ENCODE data around the gene MND1.

The MND1 gene

GRCh38 chr4:153372967-153373562 is 28.6 kb downstream of the MND1 start:
- no peak overlapping the region for H3K9ac ChIP-seq (ENCODE audit: low read length)
- H3K4me1 ChIP-seq (ENCODE audit: control insufficient read depth, insufficient read depth, low read length): no peaks in the 10 kb centered on the region
- H3K27ac ChIP-seq (ENCODE audit: low read depth, low read length): no peak overlapping the region
- H3K36me3 ChIP-seq (ENCODE audit: control insufficient read depth, insufficient read depth, low read length): peaks cover 45% of the 10 kb centered on the region
- no peak overlapping the region for H3K4me3 ChIP-seq (ENCODE audit: low read depth, low read length)
- H3K27me3 ChIP-seq (ENCODE audit: control insufficient read depth, insufficient read depth, low read length): no peaks in the 10 kb centered on the region
- peaks cover 9% of the 10 kb centered on the region for H3K9me3 ChIP-seq (ENCODE audit: control insufficient read depth, insufficient read depth, low read depth, low read length)

DNA sequence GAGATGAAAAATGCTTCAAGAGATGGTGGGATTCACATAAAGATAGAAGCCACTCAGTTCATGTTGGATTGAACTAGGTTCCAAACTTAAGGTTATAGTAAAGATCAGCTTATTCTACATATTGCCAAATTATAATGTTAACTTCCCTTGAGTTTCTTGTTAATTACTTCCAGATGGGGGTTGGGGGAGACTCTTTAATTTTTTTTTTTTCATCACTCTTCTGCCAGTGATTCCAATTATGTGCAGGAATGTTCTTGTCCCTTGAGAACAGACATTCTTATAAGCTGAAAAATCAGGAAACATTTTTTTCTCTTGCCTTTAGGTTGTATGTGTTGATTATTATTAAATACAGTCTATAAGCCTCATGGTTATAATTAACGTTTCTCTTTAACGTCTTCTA is 30.0 kb downstream of the MND1 start:
- Histone ChIP-seq H3K4me1 (ENCODE audit: control insufficient read depth, insufficient read depth, low read length) (no peaks in the 10 kb centered on the region), H3K27me3 (ENCODE audit: control insufficient read depth, insufficient read depth, low read length) (no peaks in the 10 kb centered on the region), H3K4me3 (ENCODE audit: low read depth, low read length) (no peak overlapping the region), H3K9me3 (ENCODE audit: control insufficient read depth, insufficient read depth, low read depth, low read length) (peaks cover 9% of the 10 kb centered on the region), H3K9ac (ENCODE audit: low read length) (no peak overlapping the region), H3K36me3 (ENCODE audit: control insufficient read depth, insufficient read depth, low read length) (peaks cover 32% of the 10 kb centered on the region), H3K27ac (ENCODE audit: low read depth, low read length) (no peak overlapping the region)

DNA sequence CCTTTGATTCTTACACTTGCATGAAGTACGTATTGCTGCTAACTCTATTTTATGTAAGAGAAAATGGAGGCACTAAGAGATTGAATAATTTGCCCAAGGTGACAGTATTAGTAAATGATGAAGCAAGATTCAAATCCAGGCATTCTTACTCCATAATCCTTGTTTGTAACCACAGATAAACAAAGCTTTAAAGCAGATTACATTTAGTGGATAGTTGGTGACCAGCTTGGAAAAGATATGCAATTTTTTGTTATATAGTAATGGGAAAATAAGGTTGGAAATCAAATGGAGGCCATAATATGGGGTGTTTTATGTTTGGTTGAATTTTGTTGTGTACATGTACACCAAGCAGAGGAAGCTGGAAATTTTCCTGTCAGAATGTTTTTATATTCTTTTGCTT is 30.8 kb downstream of the MND1 start:
- H3K27me3 ChIP-seq (ENCODE audit: control insufficient read depth, insufficient read depth, low read length): no peaks in the 10 kb centered on the region
- no peak overlapping the region for H3K4me3 ChIP-seq (ENCODE audit: low read depth, low read length)
- H3K9me3 ChIP-seq (ENCODE audit: control insufficient read depth, insufficient read depth, low read depth, low read length): peaks cover 9% of the 10 kb centered on the region
- H3K27ac ChIP-seq (ENCODE audit: low read depth, low read length): no peak overlapping the region
- no peaks in the 10 kb centered on the region for H3K4me1 ChIP-seq (ENCODE audit: control insufficient read depth, insufficient read depth, low read length)
- H3K9ac ChIP-seq (ENCODE audit: low read length): no peak overlapping the region
- H3K36me3 ChIP-seq (ENCODE audit: control insufficient read depth, insufficient read depth, low read length): peaks cover 23% of the 10 kb centered on the region

DNA sequence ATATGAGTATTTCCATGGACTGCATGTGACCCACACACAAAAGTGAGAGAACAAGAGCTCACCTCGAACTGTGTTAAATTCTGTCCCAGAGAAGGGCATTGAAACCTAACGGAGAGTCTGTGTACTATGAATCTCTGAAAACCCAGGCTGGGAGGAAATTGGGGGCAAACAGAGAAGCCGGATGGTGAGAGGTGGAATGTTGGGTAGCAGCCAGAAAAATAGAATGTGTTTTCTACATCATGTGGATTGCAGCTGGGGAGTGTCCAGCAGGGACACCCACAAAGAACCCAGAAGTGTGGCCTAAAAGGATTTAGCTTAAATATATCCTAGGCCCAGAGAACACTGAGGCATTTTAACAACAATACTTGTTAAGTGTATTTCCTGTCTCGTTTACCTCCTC is 38.6 kb downstream of the MND1 start:
- Histone ChIP-seq H3K9me3 (ENCODE audit: control insufficient read depth, insufficient read depth, low read depth, low read length) (no peaks in the 10 kb centered on the region), H3K9ac (ENCODE audit: low read length) (no peak overlapping the region), H3K36me3 (ENCODE audit: control insufficient read depth, insufficient read depth, low read length) (peaks cover 3% of the 10 kb centered on the region; the same call in 1 of the 2 replicates), H3K27ac (ENCODE audit: low read depth, low read length) (no peak overlapping the region), H3K27me3 (ENCODE audit: control insufficient read depth, insufficient read depth, low read length) (no peaks in the 10 kb centered on the region), H3K4me3 (ENCODE audit: low read depth, low read length) (no peak overlapping the region), H3K4me1 (ENCODE audit: control insufficient read depth, insufficient read depth, low read length) (0 out of 2 replicates have a peak, but pooled peaks cover 7% of the 10 kb centered on the region)

- no peaks in the 10 kb centered on the region for H3K9me3 ChIP-seq (ENCODE audit: control insufficient read depth, insufficient read depth, low read depth, low read length)
- peaks cover 3% of the 10 kb centered on the region; the same call in 1 of the 2 replicates for H3K36me3 ChIP-seq (ENCODE audit: control insufficient read depth, insufficient read depth, low read length)
- H3K4me1 ChIP-seq (ENCODE audit: control insufficient read depth, insufficient read depth, low read length): 0 out of 2 replicates have a peak, but pooled peaks cover 7% of the 10 kb centered on the region
Measured at GRCh38 chr4:153384160-153384559, 39.7 kb downstream of the MND1 start.

DNA sequence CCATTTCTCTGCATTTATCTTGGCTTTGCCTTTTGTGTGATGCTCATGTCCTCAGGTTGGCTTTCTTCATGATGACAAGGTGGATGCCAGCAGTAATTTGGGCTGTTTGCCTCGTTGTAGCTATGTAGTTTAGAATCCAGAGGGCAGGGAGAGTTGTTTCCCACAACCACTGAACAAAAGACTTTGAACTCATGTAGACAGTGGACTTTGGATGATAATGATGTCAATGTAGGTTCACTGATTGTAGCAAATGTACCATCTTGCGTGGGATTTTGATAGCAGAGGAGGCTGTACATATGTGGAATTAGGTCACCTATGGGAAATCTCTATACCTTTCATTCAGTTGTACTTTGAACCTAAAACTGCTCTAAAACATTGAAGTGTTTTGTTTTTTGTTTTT is 41.3 kb downstream of the MND1 start:
- 0 out of 2 replicates have a peak, but pooled peaks cover 7% of the 10 kb centered on the region for H3K4me1 ChIP-seq (ENCODE audit: control insufficient read depth, insufficient read depth, low read length)
- H3K9me3 ChIP-seq (ENCODE audit: control insufficient read depth, insufficient read depth, low read depth, low read length): no peaks in the 10 kb centered on the region
- H3K27ac ChIP-seq (ENCODE audit: low read depth, low read length): no peak overlapping the region

More at GRCh38 chr4:153384160-153384559, 39.7 kb downstream of the MND1 start:
- no peaks in the 10 kb centered on the region for H3K27me3 ChIP-seq (ENCODE audit: control insufficient read depth, insufficient read depth, low read length)
- H3K27ac ChIP-seq (ENCODE audit: low read depth, low read length): no peak overlapping the region
- H3K9ac ChIP-seq (ENCODE audit: low read length): no peak overlapping the region
- no peak overlapping the region for H3K4me3 ChIP-seq (ENCODE audit: low read depth, low read length)

DNA sequence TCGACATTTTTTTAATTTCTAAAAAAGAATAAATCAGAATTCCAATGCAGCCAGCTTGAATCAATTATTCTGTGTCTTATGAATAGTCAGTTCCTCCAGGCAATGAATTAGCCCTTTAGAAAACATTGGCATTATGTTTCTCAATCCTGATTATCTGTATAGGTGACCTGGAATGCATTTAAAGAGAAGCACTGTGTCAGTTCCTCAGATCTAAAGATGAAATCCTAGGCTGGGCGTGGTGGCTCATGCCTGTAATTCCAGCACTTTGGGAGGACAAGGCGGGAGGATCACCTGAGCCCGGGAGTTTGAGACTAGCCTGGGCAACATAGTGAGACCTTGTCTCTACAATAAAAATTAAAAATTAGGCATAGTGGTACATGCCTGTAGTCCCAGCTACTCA is 43.5 kb downstream of the MND1 start:
- H3K36me3 ChIP-seq (ENCODE audit: control insufficient read depth, insufficient read depth, low read length): peaks cover 3% of the 10 kb centered on the region; the same call in 1 of the 2 replicates
- no peaks in the 10 kb centered on the region for H3K27me3 ChIP-seq (ENCODE audit: control insufficient read depth, insufficient read depth, low read length)
- 0 out of 2 replicates have a peak, but pooled peaks cover 6% of the 10 kb centered on the region for H3K4me1 ChIP-seq (ENCODE audit: control insufficient read depth, insufficient read depth, low read length)

More for the DNA sequence above, 41.3 kb downstream of the MND1 start:
- H3K4me3 ChIP-seq (ENCODE audit: low read depth, low read length): no peak overlapping the region
- H3K27me3 ChIP-seq (ENCODE audit: control insufficient read depth, insufficient read depth, low read length): no peaks in the 10 kb centered on the region
- H3K36me3 ChIP-seq (ENCODE audit: control insufficient read depth, insufficient read depth, low read length): peaks cover 3% of the 10 kb centered on the region; the same call in 1 of the 2 replicates
- no peak overlapping the region for H3K9ac ChIP-seq (ENCODE audit: low read length)

DNA sequence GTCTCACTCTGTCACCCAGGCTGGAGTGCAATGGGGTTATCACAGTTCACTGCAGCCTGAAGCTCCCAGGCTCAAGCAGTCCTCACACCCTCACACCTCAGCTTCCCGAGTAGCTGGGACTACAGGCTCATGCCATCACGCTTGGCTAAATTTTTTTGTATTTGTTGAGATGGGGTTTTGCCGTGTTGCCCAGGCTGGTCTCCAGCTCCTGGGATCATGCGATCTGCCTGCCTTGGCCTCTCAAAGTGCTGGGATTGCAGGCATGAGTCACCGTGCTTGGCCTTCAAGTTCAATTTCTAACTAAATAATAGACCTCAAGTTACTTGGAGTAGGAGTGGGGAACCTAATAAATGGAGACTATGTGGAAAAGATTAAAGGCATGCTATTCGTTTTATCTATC is 48.9 kb downstream of the MND1 start:
- Histone ChIP-seq H3K27me3 (ENCODE audit: control insufficient read depth, insufficient read depth, low read length) (no peaks in the 10 kb centered on the region), H3K9me3 (ENCODE audit: control insufficient read depth, insufficient read depth, low read depth, low read length) (no peaks in the 10 kb centered on the region), H3K9ac (ENCODE audit: low read length) (no peak overlapping the region), H3K4me1 (ENCODE audit: control insufficient read depth, insufficient read depth, low read length) (no peaks in the 10 kb centered on the region), H3K36me3 (ENCODE audit: control insufficient read depth, insufficient read depth, low read length) (no peaks in the 10 kb centered on the region; the same call in 1 of the 2 replicates), H3K27ac (ENCODE audit: low read depth, low read length) (no peak overlapping the region), H3K4me3 (ENCODE audit: low read depth, low read length) (no peak overlapping the region)

More for the DNA sequence above, 43.5 kb downstream of the MND1 start:
- H3K4me3 ChIP-seq (ENCODE audit: low read depth, low read length): no peak overlapping the region
- no peak overlapping the region for H3K9ac ChIP-seq (ENCODE audit: low read length)
- no peak overlapping the region for H3K27ac ChIP-seq (ENCODE audit: low read depth, low read length)
- H3K9me3 ChIP-seq (ENCODE audit: control insufficient read depth, insufficient read depth, low read depth, low read length): no peaks in the 10 kb centered on the region

DNA sequence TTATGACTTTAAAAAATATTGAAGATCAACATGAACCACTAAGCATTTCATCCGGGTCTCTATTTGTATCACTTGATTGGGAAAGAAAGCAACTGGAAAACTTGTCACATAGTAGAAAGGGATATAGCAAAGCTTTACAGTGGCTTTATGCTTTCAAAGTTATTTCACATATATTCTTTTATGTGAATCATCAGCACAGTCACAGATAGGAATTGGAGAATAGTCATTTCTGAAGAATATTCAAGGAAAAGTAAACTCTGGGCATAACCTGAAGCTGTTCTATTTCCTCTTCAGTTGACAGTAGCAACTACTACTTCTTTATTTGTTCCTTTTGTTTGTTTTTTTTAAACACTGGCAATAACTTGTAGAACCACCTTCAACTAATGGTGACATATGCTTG is 50.5 kb downstream of the MND1 start:
- Histone ChIP-seq H3K9ac (ENCODE audit: low read length) (no peak overlapping the region), H3K36me3 (ENCODE audit: control insufficient read depth, insufficient read depth, low read length) (no peaks in the 10 kb centered on the region; the same call in 1 of the 2 replicates), H3K4me1 (ENCODE audit: control insufficient read depth, insufficient read depth, low read length) (no peaks in the 10 kb centered on the region), H3K27me3 (ENCODE audit: control insufficient read depth, insufficient read depth, low read length) (no peaks in the 10 kb centered on the region), H3K9me3 (ENCODE audit: control insufficient read depth, insufficient read depth, low read depth, low read length) (no peaks in the 10 kb centered on the region), H3K4me3 (ENCODE audit: low read depth, low read length) (no peak overlapping the region), H3K27ac (ENCODE audit: low read depth, low read length) (no peak overlapping the region)

- Histone ChIP-seq H3K27ac (ENCODE audit: low read depth, low read length) (no peak overlapping the region), H3K9ac (ENCODE audit: low read length) (no peak overlapping the region), H3K36me3 (ENCODE audit: control insufficient read depth, insufficient read depth, low read length) (peaks cover 5% of the 10 kb centered on the region), H3K4me3 (ENCODE audit: low read depth, low read length) (no peak overlapping the region), H3K27me3 (ENCODE audit: control insufficient read depth, insufficient read depth, low read length) (no peaks in the 10 kb centered on the region), H3K4me1 (ENCODE audit: control insufficient read depth, insufficient read depth, low read length) (no peaks in the 10 kb centered on the region), H3K9me3 (ENCODE audit: control insufficient read depth, insufficient read depth, low read depth, low read length) (0 out of 2 replicates have a peak, but pooled peaks cover 5% of the 10 kb centered on the region)
Measured at GRCh38 chr4:153398713-153399112, 54.2 kb downstream of the MND1 start.

GRCh38 chr4:153399358-153399757 is 54.9 kb downstream of the MND1 start:
- no peak overlapping the region for H3K4me3 ChIP-seq (ENCODE audit: low read depth, low read length)
- H3K9me3 ChIP-seq (ENCODE audit: control insufficient read depth, insufficient read depth, low read depth, low read length): 0 out of 2 replicates have a peak, but pooled peaks cover 5% of the 10 kb centered on the region
- no peak overlapping the region for H3K9ac ChIP-seq (ENCODE audit: low read length)
- H3K27ac ChIP-seq (ENCODE audit: low read depth, low read length): no peak overlapping the region
- H3K36me3 ChIP-seq (ENCODE audit: control insufficient read depth, insufficient read depth, low read length): peaks cover 7% of the 10 kb centered on the region
- no peaks in the 10 kb centered on the region for H3K4me1 ChIP-seq (ENCODE audit: control insufficient read depth, insufficient read depth, low read length)
- no peaks in the 10 kb centered on the region for H3K27me3 ChIP-seq (ENCODE audit: control insufficient read depth, insufficient read depth, low read length)

Data from HUES6 (cell line).